SK-N-SH (cell line): ENCODE data around the gene NAPA.

Source experiments
- CHD2 ChIP-seq: fragments of 150-350 bp; IDR thresholded peaks from 2 replicates; pipeline ENCODE4 v1.6.1; 2018; ENCODE audit warnings: low read length; ENCODE audit not compliant: partially characterized antibody
- CTCF ChIP-seq: fragments of 200-600 bp; sonication (generic); IDR thresholded peaks from 2 replicates; pipeline ENCODE4 v1.6.1; 2017; ENCODE audit warnings: antibody characterized with exemption, mild to moderate bottlenecking, moderate library complexity
- NFIC ChIP-seq: IDR thresholded peaks from 2 replicates; pipeline ENCODE4 v1.4.0; 2012; ENCODE audit warnings: borderline replicate concordance
- NRF1 ChIP-seq: IDR thresholded peaks from 2 replicates; pipeline ENCODE4 v1.6.1; 2012; ENCODE audit warnings: low read depth, mild to moderate bottlenecking, low read length
- PBX3 ChIP-seq: IDR thresholded peaks from 2 replicates; pipeline ENCODE4; 2012
- REST ChIP-seq: IDR thresholded peaks from 2 replicates; pipeline ENCODE4 v1.6.1; 2012; ENCODE audit warnings: mild to moderate bottlenecking, low read depth, low read length, moderate library complexity
- RXRA ChIP-seq: IDR thresholded peaks from 2 replicates; pipeline ENCODE4 v1.4.0; 2012; ENCODE audit warnings: low read depth, mild to moderate bottlenecking, borderline replicate concordance
- YY1 ChIP-seq: IDR thresholded peaks from 2 replicates; pipeline ENCODE4 v1.4.0; 2012; ENCODE audit warnings: low read depth, mild to moderate bottlenecking

- TF ChIP-seq CHD2 = no peak
- no peak for TF ChIP-seq PBX3
- no peak for TF ChIP-seq CTCF
- no peak for TF ChIP-seq NRF1
- TF ChIP-seq YY1 = no peak
- TF ChIP-seq NFIC = no peak
- TF ChIP-seq RXRA = no peak
- no peak for TF ChIP-seq REST
Observed at GRCh38 chr19:47445937-47446402, 68.9 kb downstream of the NAPA start.
